Posterior vena cava (tissue), 2 donors: ENCODE results near the gene ATG3. TPM values are rescaled to one million over a fixed set of nuclear protein-coding genes. Genes with fewer than 3 reads are reported as not detected.

Experiments used
- total RNA-seq, 2 donors: library from RNA; stranded (reverse); fragmentation: NEBNext Ultra II Directional; extraction: Animal tissue kit (Norgen Biotek cat#: 25700); gene quantifications; one replicate each; pipeline ENCODE4 v1.2.1, GENCODE V29; 2021
- donor health status: DM: yes; HTN: yes; CAD: no.
- donor health status: DM: yes; HTN: yes; CAD: no.

The ATG3 gene
- total RNA-seq, 2 donors from 2014 or later = 49.1 to 54.3 TPM

Other genes with a start within 250 kb of the ATG3 start
- 10 to 100 TPM in 1 of 2 donors, 1 to 10 TPM in 1; 7.7 to 17.7 TPM for gene CD200, start 228.8 kb downstream of the ATG3 start, total RNA-seq
- gene BTLA, start 62.5 kb downstream of the ATG3 start, total RNA-seq = under 1 TPM; 0.14 to 0.38 TPM
- 10 to 100 TPM; 28.3 to 32.0 TPM for gene SLC35A5, start 83 bp upstream of the ATG3 start, total RNA-seq
- 1,000 to 10,000 TPM in 1 of 2 donors, 100 to 1,000 TPM in 1; 294 to 1,773 TPM for gene CCDC80, start 79.2 kb upstream of the ATG3 start, total RNA-seq